ENCODE results near the gene RAMACL. TPM values are rescaled to one million over a fixed set of nuclear protein-coding genes. Genes with fewer than 3 reads are reported as not detected.
A peak's percentile ranks its signal among the peaks of the same experiment; 100 is the strongest.

The RAMACL gene
- total RNA-seq, 1 donor from 2014 or later = 8.0 TPM

DNA sequence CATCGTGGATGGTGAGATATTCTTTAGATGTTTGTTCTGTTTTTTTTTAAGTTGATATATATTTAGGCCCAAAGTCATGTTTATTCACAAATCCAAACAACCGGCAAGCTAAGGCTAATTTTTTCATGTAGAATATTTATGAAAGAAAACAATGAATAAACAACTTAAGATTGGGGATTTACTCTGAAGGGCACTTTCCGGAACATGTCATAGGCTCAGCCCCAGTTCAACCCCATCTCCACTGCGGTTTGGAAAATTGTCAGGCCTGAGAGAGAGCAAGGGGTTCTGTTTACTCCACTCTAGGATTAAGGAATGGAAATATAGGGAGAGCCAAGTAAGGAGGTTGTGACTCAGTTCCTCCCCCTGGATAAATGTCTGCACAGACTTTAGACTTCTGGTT is 22.3 kb upstream of the RAMACL start:
- Histone ChIP-seq H3K36me3 (peaks cover 7% of the 10 kb centered on the region), H3K9me3 (no peaks in the 10 kb centered on the region), H3K27ac (no peak overlapping the region), H3K4me3 (no peak overlapping the region), H3K4me1 (peaks cover under 1% of the 10 kb centered on the region), H3K27me3 (no peaks in the 10 kb centered on the region)
- intact Hi-C loops (cut with DNase I) = no loop called here
- ATAC-seq = no peak
- no peak for DNase-seq
- TF ChIP-seq, protein P1, sequence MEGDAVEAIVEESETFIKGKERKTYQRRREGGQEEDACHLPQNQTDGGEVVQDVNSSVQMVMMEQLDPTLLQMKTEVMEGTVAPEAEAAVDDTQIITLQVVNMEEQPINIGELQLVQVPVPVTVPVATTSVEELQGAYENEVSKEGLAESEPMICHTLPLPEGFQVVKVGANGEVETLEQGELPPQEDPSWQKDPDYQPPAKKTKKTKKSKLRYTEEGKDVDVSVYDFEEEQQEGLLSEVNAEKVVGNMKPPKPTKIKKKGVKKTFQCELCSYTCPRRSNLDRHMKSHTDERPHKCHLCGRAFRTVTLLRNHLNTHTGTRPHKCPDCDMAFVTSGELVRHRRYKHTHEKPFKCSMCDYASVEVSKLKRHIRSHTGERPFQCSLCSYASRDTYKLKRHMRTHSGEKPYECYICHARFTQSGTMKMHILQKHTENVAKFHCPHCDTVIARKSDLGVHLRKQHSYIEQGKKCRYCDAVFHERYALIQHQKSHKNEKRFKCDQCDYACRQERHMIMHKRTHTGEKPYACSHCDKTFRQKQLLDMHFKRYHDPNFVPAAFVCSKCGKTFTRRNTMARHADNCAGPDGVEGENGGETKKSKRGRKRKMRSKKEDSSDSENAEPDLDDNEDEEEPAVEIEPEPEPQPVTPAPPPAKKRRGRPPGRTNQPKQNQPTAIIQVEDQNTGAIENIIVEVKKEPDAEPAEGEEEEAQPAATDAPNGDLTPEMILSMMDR (IDR thresholded peaks at IDR 0.05) = no peak

DNA sequence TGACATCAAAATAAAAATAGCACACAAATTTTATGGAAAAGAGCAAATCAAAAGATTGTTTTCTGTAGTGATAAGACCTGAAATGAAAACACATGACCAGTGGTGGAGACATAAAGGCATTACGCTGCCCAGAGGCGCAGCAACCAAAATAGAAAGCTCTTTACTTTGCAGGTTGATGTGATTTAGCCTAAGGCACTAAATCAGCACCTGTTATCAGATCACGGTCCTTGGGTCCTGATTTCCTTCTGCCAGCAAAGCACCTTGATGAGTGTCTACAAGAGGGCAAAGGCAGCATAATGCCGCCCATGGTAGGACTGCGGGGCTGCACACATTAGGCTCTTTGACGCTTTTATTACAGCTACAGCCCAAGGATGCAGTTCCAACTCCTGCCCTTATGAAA is 19.3 kb upstream of the RAMACL start:
- TF ChIP-seq, protein P1 (IDR thresholded peaks at IDR 0.05) = no peak
- Histone ChIP-seq H3K27ac (no peak overlapping the region), H3K4me3 (no peak overlapping the region), H3K27me3 (no peaks in the 10 kb centered on the region), H3K36me3 (no peaks in the 10 kb centered on the region), H3K4me1 (no peaks in the 10 kb centered on the region), H3K9me3 (no peaks in the 10 kb centered on the region)
- DNase-seq (no peak), ATAC-seq (no peak)
- intact Hi-C loops (cut with DNase I) = no loop called here

DNA sequence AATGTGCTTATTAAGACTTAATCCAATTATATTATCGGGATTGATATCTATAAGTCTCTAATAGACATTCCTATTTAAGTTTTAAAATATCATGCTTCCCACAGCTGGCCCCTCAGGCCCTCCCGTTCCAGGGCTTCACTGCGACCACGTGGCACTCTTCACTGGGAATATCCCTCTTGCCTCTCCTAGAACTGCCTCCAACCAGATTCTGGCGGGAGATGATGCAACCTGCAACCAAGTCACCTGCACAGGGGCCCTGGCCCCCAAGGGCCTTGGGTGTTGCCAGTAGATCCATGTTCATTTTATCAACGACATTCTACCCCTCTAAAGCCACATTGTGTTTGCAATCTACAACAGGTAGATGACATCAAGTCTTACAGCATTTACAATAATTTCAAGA is 18.4 kb upstream of the RAMACL start:
- H3K4me3 ChIP-seq = no peak overlapping the region
- TF ChIP-seq, protein P1 (IDR thresholded peaks at IDR 0.05) = no peak
- intact Hi-C loops (cut with DNase I) = no loop called here
- peaks cover 1% of the 10 kb centered on the region for H3K4me1 ChIP-seq
- no peaks in the 10 kb centered on the region for H3K9me3 ChIP-seq
- H3K36me3 ChIP-seq = no peaks in the 10 kb centered on the region
- no peaks in the 10 kb centered on the region for H3K27me3 ChIP-seq
- ATAC-seq (no peak), DNase-seq (no peak)
- no peak overlapping the region for H3K27ac ChIP-seq

DNA sequence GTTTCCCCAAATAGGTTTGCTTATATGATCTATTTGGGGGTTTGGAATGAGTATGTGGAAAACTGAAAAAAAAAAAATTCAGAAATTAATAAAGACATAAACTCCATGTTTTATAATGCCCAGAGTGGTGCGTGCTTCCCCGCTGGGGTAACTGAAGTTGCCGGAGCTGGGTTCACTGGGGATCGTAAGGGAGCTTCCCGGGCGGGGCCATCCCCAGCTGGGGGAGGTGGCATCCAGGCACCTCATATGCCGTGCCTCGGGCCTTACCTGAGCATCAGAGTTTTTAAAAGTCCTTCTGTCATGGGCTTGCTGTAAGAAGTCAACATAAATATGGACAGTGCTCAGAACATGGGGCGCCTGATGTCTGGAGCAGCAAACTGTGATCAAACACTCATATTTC is 17.9 kb upstream of the RAMACL start:
- TF ChIP-seq, protein P1 (IDR thresholded peaks at IDR 0.05) = no peak
- Histone ChIP-seq H3K27ac (no peak overlapping the region), H3K27me3 (no peaks in the 10 kb centered on the region), H3K36me3 (no peaks in the 10 kb centered on the region), H3K4me1 (peaks cover 7% of the 10 kb centered on the region), H3K9me3 (no peaks in the 10 kb centered on the region), H3K4me3 (no peak overlapping the region)
- DNase-seq (no peak), ATAC-seq (no peak)
- intact Hi-C loops (cut with DNase I) = no loop called here

DNA sequence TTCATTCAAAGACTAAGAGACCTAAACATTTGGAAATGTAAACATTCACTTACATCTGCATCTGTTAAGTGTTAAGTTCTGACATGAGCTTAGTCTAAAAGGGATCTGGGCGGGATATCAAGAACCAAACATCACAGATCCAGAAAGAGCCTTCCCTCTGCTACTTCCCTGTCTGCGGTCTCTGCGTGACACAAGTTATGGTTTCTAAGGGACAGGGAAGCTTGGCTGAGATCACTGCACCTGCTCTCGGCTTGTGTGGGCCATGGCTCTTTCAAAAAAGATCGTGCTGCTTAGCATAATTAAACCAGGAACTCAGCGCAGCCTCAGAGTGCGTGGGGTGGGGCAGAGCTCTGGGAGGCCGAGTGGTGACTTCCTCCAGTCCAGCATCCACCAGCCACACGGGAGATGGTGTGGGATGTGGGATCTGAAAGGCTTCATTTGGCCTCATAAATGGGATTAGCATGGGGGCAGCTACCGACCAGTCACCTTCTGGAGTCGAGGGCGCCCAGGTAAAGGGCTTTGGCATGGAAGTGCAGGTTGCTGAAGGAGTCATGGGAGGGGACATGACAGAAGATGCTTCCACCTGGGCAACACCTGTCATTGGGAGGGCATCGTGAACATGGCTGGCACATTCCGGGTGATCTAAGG is 16.7 kb upstream of the RAMACL start:
- H3K27ac ChIP-seq = no peak overlapping the region
- ATAC-seq = peak; percentile 79

More for the DNA sequence above, 16.7 kb upstream of the RAMACL start:
- Histone ChIP-seq H3K36me3 (no peaks in the 10 kb centered on the region), H3K4me3 (no peak overlapping the region), H3K9me3 (no peaks in the 10 kb centered on the region), H3K27me3 (no peaks in the 10 kb centered on the region), H3K4me1 (peaks cover 19% of the 10 kb centered on the region)
- intact Hi-C loops (cut with DNase I) = no loop called here
- DNase-seq = no peak
- TF ChIP-seq, protein P1 (IDR thresholded peaks at IDR 0.05) = no peak
